ENCODE data around the gene LZTS2. TPM values are rescaled to one million over a fixed set of nuclear protein-coding genes. Genes with fewer than 3 reads are reported as not detected.

Gene LZTS2
- total RNA-seq, 1 experiment from 2014 or later: 69.1 TPM

- Mint-ChIP-seq H3K9me3 (peaks cover 0 to 2% of the 10 kb centered on the region in 2 experiments; a peak in 3 of 5 replicates), H3K27me3 (ENCODE audit: low read depth) (no peaks in the 10 kb centered on the region), H3K4me1 (peaks cover 9 to 16% of the 10 kb centered on the region in 2 experiments), H3K4me3 (peak overlapping the region; percentile 96 to 98), H3K27ac (no peak overlapping the region; a peak in 1 of 7 replicates), H3K36me3 (ENCODE audit: insufficient read depth in 1 of 3, low read depth in 3 of 3) (peaks cover 33 to 47% (median 46%) of the 10 kb centered on the region in 3 experiments; a peak in 6 of 7 replicates)
- no peak overlapping the region for H4K5ac ChIP-seq (ENCODE audit: insufficient read length, low read depth, low read length)
- H3K4me2 ChIP-seq (ENCODE audit: insufficient read depth, insufficient read length, low read length): peak overlapping the region; percentile 94
- peak overlapping the region; percentile 84 for H3K9ac ChIP-seq (ENCODE audit: extremely low read depth, insufficient read length, low read length)
- H2BK120ac ChIP-seq (ENCODE audit: low read depth, low read length, poor library complexity, severe bottlenecking): no peak overlapping the region
- no peak overlapping the region for H2BK20ac ChIP-seq (ENCODE audit: low read depth, low read length, poor library complexity, severe bottlenecking)
- no peaks in the 10 kb centered on the region for H4K20me1 ChIP-seq (ENCODE audit: control insufficient read depth, insufficient read depth, insufficient read length)
- H3K14ac ChIP-seq (ENCODE audit: insufficient read depth, low read length): no peak overlapping the region; the same call in 1 of the 2 replicates
- TF ChIP-seq, protein P1, sequence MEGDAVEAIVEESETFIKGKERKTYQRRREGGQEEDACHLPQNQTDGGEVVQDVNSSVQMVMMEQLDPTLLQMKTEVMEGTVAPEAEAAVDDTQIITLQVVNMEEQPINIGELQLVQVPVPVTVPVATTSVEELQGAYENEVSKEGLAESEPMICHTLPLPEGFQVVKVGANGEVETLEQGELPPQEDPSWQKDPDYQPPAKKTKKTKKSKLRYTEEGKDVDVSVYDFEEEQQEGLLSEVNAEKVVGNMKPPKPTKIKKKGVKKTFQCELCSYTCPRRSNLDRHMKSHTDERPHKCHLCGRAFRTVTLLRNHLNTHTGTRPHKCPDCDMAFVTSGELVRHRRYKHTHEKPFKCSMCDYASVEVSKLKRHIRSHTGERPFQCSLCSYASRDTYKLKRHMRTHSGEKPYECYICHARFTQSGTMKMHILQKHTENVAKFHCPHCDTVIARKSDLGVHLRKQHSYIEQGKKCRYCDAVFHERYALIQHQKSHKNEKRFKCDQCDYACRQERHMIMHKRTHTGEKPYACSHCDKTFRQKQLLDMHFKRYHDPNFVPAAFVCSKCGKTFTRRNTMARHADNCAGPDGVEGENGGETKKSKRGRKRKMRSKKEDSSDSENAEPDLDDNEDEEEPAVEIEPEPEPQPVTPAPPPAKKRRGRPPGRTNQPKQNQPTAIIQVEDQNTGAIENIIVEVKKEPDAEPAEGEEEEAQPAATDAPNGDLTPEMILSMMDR (conservative IDR thresholded peaks at IDR 0.05): no peak
- H3K4me1 ChIP-seq (ENCODE audit: insufficient read depth, low read length): no peaks in the 10 kb centered on the region; the same call in 1 of the 2 replicates
- no peak overlapping the region for H2BK15ac ChIP-seq (ENCODE audit: low read depth, low read length)
- H4K91ac ChIP-seq (ENCODE audit: insufficient read length, low read depth, low read length): no peak overlapping the region
- H3K27me3 ChIP-seq (ENCODE audit: insufficient read depth, low read length): no peaks in the 10 kb centered on the region
- no peak overlapping the region for H3K23ac ChIP-seq (ENCODE audit: insufficient read length, low read depth, low read length)
- no peak overlapping the region for H2BK5ac ChIP-seq (ENCODE audit: insufficient read length, low read length)
- no peak overlapping the region for H2AFZ ChIP-seq (ENCODE audit: low read length)
- no peak overlapping the region for H2AK5ac ChIP-seq (ENCODE audit: insufficient read length, low read length)
- H3K4ac ChIP-seq (ENCODE audit: low read depth, low read length): no peak overlapping the region
- peaks cover 8% of the 10 kb centered on the region for H3K23me2 ChIP-seq (ENCODE audit: insufficient read length, low read depth, low read length, poor library complexity, severe bottlenecking)
- no peaks in the 10 kb centered on the region for H3K9me3 ChIP-seq (ENCODE audit: control insufficient read depth, low read depth, low read length)
- no peak overlapping the region for H3K18ac ChIP-seq (ENCODE audit: insufficient read length, low read depth, low read length)
- DNase-seq: no peak
- H4K8ac ChIP-seq (replicated peaks; ENCODE audit: insufficient read length, low read depth, low read length): no peak overlapping the region
- peaks cover 17% of the 10 kb centered on the region; the same call in 1 of the 2 replicates for H3K79me2 ChIP-seq (ENCODE audit: insufficient read depth, low read length)
- H3K27ac ChIP-seq (ENCODE audit: insufficient read length, low read depth, low read length): no peak overlapping the region
- no CpG with 5 or more reads among the region's 10 CpGs for WGBS (ENCODE audit: extremely low coverage, insufficient read length, low lambda C conversion rate)
- no peak overlapping the region for H3T11ph ChIP-seq (ENCODE audit: low read length)
- H3K56ac ChIP-seq (ENCODE audit: insufficient read length, low read depth, low read length): no peak overlapping the region
- H3K79me1 ChIP-seq (ENCODE audit: insufficient read depth, low read depth, low read length, poor library complexity, severe bottlenecking): peaks cover 14% of the 10 kb centered on the region
- H2BK12ac ChIP-seq (ENCODE audit: insufficient read length, low read depth, low read length): no peak overlapping the region
These were observed 11.4 kb upstream of the LZTS2 start for GRCh38 chr10:100988166-100988565.
